Activated T-cell treated with anti-CD3 and anti-CD28 coated beads, Interleukin-2, amount 50 U/mL, for 48 hours (primary cell): ENCODE results near the gene KNTC1.
"Not testable (repeated sequence)": the region's sequence is repeated elsewhere in the genome, so short reads cannot be mapped to it uniquely, and the experiment has no call there.

Experiments used
- DNase-seq, 2 experiments: peaks; one replicate each; pipeline ENCODE4 v3.0.0-alpha.2; 2020

KNTC1 gene

DNA sequence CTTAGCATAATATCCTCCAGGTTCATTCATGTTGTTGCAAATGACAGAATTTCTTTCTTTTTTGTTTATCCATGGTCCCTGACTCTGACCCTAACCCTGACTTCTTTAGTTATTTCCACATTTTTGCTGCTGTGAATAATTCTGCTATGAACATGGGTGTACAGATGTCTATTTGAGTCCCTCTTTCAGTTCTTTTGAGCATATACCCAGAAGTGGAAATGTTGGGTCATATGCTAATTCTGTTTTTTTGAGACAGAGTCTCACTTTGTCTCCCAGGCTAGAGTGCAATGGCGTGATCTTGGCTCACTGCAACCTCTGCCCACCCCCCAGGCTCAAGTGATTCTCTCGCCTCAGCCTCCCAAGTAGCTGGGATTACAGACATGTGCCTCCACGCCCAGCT is 33.1 kb downstream of the KNTC1 start:
- DNase-seq: no peak

DNA sequence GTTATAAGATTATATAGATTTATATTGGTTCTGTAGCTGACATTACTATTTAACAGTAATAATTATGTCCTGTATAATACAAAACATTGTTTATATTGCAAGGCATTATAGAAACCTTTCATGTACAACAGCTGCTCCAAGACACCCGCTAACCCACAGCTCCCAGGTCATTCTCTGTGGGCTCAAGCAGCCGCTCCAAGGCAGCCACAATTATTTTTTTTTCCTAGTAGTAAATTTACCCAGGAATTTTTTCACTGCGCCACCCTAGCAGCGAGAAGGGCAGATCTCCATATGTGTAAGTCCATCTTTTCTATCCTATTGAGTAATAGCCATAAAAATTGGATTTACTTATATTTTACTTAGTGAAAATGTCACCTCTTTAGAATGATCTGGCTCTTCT is 36.3 kb downstream of the KNTC1 start:
- DNase-seq: no peak

DNA sequence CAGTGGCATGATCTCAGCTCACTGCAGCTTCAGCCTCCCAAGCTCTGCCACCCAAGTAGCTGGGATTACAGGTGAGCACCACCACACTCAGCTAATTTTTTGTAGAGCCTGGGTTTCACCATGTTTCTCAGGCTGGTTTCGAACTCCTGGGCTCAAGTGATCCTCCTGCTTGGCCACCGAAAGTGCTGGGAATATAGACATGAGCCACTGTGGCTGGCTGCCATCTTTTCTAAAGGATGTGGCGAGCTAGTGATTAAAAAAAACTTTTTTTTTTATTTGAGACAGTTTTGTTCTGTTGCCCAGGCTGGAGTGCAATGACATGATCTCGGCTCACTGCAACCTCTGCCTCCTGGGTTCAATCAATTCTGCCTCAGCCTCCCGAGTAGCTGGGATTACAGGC is 39.8 kb downstream of the KNTC1 start:
- DNase-seq: not testable (repeated sequence)

DNA sequence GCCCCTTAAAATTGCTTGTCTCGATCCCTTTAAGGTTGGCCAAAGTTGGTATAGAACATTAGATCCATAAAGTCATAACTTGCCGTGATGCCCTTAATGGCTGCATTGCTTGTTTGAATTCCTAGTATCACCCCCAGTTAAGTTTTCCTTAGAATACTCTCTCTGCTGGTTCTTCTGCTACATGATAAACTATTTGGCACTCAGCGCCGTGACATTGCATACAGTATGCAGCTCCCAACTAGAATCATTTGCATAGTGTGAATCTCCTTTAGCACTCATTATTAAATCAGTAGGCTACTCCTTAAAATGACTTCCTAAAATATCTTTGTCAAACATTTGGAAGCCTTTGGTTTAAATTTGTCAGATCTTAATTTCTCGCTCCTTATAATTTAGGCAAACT is 42.2 kb downstream of the KNTC1 start:
- no peak for DNase-seq

DNA sequence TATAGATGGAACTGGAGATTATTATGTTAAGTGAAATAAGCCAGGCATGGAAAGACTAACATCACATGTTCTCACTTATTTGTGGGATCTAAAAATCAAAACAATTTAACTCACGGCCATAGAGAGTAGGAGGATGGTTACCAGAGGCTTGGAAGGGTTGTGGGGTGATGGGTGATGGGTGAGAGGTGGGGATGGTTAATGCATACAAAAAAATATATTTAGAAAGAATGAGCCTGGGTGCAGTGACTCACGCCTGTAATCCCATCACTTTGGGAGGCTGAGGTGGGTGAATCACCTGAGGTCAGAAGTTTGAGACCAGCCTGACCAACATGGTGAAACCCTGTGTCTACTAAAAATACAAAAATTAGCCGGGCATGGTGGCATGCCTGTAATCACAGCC is 43.0 kb downstream of the KNTC1 start:
- DNase-seq: not testable (repeated sequence)

DNA sequence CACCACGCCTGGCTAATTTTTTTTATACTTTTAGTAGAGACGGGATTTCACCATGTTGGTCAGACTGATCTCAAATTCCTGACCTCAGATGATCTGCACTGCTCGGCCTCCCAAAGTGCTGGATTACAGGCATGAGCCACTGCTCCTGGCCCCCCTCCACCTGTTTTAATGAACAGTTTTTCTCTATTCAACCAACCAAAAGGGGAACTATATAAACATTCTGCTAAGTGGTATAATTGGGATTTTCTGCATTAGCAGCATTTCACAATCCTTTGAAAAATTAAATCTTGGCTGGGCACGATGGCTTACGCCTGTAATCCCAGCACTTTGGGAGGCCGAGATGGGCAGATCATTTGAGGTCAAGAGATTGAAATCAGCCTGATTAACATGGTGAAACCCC is 44.8 kb downstream of the KNTC1 start:
- no peak for DNase-seq

DNA sequence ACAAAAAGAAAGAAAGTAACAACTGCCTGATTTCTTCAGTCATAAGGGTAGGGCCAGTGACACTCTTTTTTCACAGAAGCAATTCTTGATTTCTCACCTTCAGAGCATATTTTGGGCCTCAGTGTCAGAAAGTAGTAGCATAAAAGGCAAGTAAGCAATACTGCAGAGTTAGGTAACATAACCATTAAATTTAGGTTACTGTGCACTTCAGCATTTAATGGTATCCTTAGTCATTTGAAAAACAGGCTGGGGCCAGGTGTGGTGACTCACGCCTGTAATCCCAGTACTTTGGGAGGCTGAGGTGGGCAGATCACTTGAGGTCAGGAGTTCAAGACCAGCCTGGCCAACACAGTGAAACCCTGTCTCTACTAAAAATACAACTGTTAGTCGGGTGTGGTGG is 56.2 kb downstream of the KNTC1 start:
- peak in 1 of 2 experiments; percentile 32 for DNase-seq

DNA sequence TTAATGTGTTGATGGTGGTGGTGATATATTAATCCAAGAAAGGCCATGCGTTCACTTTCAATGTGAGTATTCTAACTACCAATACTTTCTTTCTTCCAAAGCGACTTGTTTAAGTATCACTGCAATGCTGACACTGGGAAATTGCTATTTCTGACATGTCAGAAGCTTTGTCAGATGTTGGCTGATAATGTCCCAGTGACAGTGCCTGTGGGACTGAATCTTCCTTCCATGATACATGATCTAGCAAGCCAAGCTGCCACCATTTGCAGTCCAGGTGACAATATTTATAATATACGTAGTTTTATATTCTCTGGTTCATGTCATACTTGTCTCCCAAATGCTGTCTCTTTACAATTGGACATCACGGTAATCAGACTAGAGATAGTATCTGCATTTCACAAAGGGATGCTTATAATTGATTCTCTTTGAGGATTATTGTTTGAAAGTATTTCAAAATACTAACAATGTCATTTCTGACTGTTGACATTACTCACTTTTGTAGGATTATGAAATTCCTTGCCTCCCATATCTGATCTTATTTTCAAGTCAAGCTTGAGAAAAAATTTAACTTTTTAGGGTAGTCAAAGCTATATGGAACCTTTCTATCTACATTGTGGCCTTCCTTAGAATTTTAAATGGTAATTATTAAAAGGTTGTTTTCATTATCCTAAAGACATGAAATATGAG is 57.3 kb downstream of the KNTC1 start:
- no peak for DNase-seq

DNA sequence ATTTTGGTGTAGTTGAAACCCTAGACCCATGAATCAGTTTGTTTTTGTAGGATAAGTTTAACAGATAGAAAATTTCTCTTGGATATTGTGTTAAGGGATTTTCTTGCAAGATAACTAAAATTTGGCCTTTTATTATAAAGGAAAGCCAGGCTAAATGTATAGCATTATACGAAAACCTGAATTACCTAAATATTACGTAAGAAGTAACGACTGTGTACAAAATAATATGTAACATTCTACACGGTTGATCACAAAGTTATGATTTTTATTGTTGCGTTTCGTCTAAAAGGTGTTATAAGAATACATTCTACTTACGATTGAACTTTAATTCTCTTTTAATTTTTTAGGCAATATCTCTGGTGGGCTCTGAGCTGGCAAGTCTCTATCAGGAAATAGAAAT is 63.9 kb downstream of the KNTC1 start:
- no peak for DNase-seq

DNA sequence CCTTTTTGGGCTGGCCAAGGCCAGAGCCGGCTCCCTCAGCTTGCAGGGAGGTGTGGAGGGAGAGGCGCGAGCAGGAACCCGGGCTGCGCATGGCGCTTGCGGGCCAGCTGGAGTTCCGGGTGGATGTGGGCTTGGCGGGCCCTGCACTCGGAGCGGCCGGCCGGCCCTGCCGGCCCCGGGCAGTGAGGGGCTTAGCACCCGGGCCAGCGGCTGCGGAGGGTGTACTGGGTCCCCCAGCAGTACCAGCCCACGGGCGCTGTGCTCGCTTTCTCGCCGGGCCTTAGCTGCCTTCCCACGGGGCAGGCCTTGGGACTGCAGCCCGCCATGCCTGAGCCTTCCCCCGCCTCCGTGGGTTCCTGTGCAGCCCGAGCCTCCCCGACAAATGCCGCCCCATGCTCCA is 64.9 kb downstream of the KNTC1 start:
- DNase-seq: not testable (repeated sequence)

DNA sequence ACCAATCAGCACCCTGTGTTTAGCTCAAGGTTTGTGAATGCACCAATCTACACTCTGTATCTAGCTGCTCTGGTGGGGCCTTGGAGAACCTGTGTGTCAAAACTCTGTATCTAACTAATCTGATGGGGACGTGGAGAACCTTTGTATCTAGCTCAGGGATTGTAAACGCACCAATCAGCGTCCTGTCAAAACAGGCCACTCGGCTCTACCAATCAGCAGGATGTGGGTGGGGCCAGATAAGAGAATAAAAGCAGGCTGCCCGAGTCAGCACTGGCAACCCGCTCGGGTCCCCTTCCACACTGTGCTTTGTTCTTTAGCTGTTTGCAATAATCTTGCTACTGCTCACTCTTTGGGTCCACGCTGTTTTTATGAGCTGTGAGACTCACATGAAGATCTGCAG is 65.5 kb downstream of the KNTC1 start:
- not testable (repeated sequence) for DNase-seq

DNA sequence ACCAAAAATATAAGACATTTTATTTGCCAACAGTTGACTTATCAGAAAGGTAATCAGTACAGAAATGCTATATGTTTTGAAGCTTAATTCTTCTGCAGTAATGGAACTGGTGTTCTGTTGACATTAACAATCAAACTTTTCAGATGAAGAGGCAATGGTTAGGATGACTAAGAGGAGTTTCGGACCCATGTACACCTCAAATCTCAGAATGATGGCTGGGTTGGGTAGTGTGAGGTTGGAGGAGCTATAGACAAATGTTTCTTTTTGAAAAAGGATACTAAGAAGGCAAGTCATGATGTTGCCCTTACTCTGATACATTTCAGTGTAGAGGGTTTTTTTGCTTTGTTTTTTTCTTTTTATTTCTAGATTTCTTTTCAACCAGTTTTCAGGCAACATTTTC is 66.9 kb downstream of the KNTC1 start:
- DNase-seq: no peak

DNA sequence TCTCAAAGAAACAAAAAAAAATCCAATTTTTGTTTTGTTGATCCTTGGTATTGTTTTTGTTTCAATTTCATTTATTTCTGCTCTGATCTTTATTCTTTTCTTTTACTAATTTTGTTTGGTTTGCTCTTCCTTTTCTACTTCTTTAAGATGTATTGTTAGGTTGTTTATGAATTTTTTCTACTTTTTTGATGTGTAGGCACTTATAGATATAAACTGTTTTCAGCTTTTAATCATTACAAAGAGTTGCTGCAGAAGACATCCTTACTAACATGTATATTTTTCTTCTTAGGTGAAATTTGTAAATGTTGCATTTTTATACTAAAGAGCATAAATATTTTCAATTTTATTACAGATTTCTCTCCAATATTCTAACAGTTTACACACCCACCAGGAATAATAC is 69.8 kb downstream of the KNTC1 start:
- no peak for DNase-seq

DNA sequence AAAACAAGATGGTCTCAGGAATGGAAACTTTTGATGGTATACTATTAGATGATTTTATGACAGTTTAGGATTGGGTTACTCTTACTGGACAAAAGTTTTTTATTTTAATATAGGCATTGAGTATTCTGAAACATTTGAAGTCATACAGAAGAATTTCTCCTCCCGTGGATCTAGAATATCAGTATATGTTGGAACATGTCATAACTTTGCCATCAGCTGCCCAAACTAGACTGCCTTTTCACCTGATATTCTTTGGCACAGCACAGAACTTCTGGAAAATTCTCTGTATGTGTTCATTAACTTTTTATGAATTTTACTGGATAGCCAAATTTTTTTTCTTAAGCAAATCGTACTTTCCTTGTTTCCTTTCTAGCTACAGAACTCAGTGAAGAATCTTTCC is 75.4 kb downstream of the KNTC1 start:
- no peak for DNase-seq

DNA sequence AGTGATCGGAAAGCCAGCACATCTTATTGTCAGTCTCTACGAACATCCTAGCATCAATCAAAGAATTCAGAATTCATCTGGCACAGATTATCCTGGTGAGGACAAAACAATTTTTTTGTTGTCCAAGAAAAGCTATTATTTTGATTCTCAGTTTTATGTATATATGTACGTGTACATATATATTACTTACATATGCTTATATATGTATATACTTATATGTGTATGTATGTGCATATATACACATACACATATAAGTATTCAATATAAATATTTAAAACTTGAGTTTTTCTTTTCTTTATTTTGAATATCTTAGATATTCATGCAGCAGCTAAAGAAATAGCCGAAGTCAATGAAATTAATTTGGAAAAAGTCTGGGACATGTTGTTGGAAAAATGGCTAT is 77.9 kb downstream of the KNTC1 start:
- DNase-seq: no peak

DNA sequence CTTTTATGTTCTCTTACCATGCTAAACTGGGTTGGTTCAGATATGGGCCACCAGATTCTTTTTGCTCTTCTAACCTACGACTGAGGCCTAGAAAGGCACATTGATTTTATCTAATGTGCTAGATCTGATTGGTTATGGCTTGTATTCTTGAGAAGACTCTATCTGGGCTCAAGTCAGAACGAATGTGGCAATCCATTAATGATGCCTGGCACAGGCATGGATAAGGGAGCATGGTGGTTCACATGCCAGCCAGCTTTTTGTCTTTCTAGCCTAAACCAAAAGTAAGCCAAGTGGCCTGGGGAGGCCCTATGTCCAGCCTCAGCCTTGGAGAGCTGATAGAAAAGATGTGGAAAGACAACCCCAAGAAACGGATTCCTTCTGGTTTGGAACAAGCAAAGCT is 82.7 kb downstream of the KNTC1 start:
- no peak for DNase-seq

DNA sequence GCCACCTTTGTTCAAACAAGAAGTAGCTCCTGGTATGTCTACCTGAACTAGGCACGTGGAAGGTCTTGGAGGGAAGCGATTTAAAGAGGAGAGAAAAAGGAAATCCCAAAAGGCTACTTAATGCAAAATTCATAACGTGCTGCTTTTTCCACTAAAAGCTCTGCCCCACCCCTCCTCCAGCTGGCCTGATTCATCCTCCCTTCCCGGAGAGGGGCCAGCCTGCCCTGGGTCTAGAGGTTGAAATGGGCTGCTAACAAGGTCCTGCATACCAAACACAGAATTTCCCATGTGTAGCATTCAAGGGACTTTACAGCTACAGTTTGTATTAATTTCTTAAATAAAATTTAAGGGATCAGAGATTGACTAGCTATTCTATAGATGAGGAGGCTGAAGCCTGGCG is 83.2 kb downstream of the KNTC1 start:
- DNase-seq: no peak

DNA sequence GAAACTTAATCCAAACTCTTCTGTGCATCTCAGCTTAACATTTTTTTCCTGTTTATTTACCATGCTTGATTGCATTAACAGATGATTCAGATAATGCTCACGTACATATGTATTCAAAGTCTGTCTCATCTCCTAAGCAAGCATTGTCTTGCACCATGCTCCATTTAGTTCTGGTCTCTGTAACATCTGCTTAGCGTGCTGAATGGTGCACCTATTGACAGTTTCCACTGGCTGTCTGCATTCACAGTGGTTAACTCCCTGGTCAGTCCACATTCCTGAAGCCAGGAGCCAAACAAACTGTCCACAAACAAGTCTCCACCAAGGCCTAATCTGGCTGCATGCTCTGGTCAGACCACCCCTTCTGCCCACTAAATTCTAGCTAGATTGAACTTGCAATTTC is 83.9 kb downstream of the KNTC1 start:
- no peak for DNase-seq

DNA sequence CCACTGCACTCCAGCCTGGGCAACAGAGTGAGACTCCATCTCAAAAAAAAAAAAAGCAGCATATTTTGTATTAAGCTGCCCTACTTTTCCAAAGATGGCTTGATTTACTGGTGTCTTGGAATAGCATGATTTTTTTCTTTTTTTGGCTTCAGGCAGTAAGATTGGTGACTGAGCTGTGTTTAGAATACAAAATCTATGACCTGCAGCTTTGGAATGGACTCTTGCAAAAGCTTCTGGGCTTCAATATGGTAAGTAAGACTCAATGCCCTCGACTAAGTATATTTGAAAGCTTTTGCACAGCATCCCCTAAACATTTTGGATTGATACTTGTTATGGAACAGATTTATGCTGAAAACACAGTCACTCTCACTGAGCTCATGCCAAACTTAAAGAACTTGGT is 87.8 kb downstream of the KNTC1 start:
- DNase-seq: no peak

DNA sequence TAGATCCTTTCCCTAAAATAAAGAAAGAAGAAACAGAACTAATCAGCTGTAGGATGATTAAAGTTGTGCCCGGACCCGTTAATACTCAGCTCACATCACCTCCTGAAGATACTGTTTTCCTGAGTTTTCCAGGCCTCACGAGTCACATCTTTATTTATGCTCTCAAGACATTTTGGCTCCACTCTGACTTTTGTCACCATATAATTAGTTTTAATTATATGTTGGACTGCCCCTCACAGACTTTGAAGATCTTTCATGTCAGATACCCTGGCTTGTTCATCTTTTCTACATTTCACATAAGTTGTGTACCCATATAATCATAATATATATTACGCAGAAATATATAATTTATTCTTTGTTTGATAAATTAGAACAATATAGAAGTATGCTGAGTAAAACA is 88.7 kb downstream of the KNTC1 start:
- DNase-seq: no peak

DNA sequence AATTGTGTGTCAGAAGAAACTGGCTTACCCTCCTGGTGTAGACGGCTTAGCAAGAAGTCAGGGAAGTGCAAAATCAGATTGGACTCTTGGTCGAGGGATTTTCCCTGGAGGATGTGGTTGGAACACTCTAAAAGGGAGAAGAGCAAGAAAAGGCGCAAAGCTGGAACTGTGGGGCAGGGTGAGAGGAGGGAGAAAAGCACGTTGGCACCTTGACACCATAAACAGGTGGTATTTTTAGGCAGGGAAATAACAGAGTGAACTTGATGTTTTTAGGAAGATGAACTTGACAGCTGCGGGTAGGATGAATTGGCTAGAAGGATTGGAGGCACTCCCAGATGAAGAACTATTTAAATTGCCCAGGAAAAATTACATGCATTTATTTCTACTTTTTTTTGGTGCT is 108.4 kb downstream of the KNTC1 start:
- DNase-seq: no peak

DNA sequence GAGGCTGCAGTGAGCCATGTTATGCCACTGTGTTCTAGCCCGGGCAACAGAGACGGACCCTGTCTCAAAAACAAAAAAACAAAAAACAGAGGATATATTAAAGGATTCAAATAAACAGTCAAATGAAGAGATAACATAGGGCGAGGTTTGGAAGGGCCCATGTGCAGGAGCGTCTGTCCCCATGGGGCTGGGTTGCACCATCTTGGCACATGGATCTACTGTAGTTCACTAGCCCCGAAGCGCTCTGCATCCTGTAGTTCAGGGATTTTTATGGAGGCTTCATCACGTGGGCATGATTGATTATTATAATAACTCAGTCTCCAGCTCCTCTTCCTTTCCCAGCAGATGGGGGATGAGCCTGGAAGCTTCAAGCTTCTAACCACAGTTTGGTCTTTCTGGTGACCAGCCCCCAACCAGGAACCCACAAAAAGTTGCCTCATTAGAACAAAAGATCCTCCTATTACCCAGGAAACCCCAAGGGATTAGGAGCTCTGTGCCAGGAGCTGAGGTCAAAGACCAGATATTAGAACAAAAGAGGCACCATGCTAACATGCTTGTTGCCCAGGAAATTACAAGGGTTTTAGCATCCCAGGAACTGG is 116.3 kb downstream of the KNTC1 start:
- no peak for DNase-seq

DNA sequence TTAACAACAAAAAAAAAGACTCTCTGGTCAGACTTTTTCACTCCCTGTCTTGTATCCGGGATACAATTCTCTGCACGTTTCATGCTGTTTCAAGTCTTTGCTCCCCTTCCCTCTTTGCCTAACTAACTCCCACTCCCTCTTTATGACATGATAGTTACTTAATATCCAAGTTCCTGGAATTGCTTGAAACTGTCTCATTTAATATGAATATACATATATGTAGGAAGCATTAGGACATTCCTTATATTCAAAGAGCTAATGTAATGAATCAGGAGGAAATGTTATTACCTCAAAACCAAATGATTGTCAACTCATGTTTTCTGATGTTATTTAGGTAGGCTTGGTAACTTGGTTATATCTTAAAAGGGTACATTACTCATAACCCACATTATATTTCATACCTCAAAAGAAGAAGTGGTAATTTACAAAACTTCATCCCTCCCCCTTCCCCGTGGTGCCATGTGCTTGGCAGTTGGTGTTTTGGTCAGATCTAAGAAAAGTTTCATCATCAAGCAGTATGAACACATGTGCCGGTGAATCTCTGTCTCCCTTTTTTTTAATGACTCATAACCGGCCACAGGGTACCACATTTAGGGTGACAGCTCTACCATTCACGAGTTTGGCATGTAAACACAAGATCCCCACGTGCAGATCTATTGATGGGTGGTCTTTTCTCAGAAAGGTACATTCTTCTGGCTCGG is 119.6 kb downstream of the KNTC1 start:
- peak; percentile 68 to 69 for DNase-seq

DNA sequence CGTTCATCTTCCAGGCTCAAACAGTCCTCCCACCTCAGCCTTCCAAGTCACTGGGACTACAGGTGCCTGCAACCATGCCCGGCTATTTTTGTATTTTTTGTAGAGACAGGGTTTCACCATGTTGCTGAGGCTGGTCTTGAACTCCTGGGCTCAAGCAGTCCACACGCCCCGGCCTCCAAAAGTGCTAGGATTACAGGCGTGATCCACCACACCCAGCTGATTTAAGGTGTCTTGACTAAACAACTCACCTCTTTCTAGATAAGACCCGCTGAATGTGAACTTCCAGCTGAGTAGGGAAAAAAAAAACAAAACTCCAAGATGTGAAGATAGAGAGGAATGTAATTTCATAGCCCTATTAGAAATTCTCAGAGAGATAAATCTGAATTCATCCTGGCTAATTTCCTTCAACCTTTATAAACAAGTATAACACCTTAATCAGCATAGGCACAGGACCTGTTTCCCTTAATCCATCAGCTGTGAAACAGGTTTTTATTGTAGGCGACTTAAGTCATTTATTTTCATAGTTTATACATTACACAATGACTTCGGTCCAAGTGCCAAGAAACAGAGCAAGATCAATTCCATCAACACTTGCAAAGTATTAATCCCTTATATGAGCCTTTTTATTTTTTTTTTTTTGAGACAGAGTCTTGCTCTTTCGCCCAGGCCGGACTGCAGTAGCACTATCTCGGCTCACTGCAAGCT is 124.6 kb downstream of the KNTC1 start:
- no peak for DNase-seq
